Measurements from ENCODE around the gene TEX13D.
"Not testable (repeated sequence)": the region's sequence is repeated elsewhere in the genome, so short reads cannot be mapped to it uniquely, and the experiment has no call there.

The TEX13D gene

DNA sequence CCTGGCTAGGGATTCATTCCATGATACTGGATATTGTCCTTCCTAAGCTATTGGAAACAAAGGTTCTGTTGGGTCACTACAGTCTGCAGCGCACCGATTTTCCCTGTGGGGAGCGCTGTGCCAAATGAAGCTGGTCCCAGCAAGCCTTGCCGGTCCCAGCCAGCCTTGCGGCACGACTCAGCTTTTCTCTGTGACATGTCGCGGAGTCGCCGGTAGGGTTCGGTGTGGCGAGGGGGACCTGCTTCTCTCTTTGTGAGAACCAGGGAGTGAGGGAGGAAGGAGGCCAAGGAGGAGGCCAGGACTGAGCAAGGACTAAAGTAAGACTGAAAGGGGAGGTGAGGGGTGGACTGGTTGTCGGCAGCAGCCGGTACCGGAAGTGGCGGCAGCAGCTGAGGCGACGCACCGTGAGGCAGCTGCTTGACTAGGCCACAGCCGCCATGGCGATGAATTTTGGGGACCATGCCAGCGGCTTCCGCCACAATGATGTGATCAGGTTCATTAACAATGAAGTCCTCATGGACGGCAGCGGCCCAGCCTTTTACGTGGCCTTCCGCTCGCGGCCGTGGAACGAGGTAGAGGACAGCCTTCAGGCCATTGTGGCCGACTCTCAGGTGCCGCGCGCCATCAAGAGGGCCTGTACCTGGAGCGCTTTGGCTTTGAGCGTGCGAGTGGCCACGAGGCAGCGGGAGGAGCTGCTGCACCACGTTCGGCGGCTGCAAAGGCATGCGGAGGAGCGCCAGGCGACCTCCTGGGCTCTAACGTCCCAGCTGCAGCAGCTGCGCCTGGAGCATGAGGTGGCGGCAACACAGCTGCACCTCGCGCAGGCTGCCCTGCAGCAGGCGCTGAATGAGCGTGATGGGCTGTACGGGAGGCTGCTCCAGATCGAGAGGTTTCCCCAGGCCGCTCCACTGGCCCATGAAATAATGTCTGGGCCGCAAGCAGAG, at the start of gene TEX13D:
TSS of gene TEX13D (plus strand) at position 180 of the 944 bp plus-strand sequence. CDS start at position 438, 258 bp downstream.
- DNase-seq (ENCODE audit: low read depth in 2 of 2): no peak

DNA sequence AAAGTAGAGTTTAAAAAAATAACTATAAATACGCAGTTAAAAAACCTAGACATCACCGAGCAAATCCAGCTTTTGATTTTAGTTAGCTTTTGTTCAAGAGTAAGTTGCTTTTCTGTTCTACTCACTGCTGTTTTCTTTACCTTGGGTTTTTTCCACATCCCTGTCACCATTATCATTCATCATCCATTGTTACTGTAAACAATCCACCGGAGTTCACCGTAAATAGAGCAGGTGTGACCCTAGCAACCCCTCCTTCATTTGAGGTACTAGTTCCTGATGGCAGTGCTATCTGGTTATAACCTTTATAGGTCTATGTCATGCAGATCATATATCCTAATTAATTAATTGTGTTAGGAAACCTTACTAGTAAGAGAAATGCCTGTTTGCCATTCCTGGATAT, 43.0 kb upstream of the TEX13D start:
- DNase-seq (ENCODE audit: low read depth in 2 of 2): no peak

DNA sequence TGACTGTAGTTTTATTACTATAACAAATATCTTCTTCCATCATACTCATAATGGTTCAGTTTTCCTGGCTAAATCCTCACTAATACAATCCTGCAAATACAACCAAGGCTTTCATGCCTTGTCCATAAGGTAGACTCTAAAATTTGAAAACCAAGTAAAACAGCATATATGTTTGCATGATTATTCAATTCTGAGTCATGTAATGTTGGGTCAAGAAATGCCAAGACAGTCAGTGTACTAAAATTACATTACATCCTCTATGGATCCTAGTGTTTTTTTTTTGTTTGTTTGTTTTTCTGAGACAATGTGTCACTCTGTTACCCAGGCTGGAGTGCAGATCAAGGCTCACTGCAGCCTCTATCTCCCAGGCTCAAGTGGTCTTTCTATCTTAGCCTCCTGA, 38.6 kb upstream of the TEX13D start:
- DNase-seq (ENCODE audit: low read depth in 2 of 2): no peak

DNA sequence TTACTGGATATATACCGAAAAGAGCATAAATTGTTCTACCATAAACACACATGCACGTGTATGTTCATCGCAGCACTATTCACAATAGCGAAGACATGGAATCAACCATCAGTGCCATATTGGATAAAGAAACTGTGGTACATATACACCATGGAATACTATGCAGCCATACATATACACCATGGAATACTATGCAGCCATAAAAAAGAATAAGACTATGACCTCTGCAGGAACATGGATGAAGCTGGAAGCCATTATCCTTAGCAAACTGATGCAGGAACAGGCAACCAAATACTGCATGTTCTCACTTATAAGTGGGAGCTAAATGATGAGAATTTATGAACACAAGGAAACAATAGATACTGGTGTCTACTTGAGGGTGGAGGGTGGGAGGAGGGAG, 33.1 kb upstream of the TEX13D start:
- not testable (repeated sequence) for DNase-seq (ENCODE audit: low read depth in 2 of 2)

DNA sequence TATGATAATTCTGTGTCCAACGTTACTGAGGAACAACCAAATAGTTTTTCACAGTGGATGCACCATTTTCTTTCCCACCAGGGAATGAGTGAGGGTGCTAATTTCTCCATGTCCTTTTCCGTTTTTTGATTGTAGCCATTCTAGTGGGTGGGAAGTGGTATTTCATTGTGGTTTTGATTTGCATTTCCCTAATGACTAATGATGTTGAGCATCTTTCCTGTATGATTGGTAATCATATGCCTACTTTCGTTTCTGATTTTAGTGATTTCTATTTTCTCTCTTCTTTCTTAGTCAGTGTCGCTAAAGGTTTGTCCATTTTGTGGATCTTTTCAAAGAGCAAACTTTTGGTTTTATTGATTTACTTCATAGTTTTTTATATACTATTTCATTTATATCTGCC, 32.1 kb upstream of the TEX13D start:
- no peak for DNase-seq (ENCODE audit: low read depth in 2 of 2)

DNA sequence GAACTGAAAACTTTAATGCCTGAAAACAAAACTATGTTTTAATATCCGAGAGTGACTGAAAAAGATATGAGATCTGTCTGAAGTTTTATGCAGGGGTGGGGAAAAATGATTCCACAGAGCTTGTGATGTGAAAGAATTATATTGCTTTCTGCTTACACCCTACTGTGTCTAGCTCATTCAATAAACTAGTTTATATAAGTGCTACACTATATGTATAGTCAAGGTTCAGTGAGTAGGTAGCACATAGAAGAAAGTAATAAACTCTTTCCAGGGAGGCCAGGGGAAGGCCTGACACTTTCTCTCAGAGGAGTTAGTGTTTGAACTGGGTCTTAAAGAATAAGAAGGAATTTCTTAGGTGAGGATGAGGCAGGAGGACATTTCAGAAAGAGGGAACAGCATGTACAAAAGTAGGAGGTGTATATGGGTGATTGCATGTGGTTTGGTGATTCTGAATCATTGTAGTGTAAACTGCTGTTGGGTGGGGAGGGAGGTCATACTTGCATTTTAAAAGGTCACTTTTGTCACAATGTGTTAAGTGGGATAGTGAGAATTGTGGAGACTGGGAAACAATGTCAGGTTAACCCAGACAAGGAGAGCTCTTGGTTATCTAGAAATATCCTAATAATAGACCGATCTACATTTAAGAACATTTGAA, 25.1 kb upstream of the TEX13D start:
- no peak for DNase-seq (ENCODE audit: low read depth in 2 of 2)

DNA sequence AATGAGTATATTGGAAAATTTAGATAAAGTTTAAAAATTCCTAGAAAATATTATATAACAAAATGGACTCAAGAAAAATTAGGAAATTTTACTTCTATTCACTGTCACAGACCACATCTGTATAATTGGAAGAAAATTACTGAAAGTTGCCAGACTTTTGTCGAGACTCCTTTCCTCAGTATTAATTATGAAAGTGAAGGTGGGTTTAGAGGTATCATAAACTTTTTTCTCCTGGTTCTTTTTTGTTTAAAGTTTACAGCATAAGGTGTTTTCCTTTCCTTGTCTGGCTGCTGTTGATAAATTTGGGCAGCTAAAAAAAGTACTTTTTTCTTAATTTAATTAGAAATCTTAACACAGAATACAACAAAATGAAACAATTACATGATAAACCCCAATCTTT, 6.7 kb upstream of the TEX13D start:
- no peak for DNase-seq (ENCODE audit: low read depth in 2 of 2)

DNA sequence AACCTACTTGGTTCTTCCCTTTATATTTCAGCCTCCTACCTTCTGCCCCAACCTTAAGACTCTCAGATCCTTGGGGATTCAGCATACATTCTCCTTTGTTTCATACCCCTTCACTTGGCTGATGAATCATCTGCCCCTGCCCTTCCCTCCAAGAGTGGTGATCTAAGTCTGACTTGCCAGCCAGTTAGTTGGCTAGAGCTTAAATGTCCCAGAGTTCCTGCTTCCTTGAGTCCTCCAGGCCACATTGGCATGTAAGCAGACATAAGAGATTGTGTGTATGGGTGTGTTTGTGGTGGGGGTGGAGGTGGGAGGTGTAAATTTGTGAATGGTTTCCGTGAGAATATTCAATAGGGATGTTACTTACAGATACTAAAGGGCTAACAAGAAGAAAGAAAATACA, 3.7 kb upstream of the TEX13D start:
- DNase-seq (ENCODE audit: low read depth in 2 of 2): no peak

DNA sequence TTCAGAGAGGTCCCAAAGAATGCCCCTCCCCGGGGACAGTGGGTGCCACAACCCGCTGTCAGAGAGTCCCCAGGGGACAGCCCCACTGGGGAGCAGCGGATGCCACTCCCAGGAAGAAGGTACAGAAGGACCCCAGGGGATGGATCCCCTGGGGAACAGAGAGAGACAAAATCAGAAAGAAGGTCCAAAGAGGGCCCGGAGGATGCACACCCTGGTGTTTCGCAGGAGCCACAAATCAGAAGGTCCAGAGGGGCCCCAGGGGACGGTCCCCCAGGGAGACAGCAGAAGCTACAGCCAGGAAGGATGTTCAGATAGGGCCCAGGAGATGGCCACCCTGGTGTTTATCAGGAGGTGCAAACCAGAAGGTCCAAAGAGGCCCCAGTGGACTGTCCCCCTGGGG, 1.4 kb downstream of the TEX13D start:
- DNase-seq (ENCODE audit: low read depth in 2 of 2): no peak

DNA sequence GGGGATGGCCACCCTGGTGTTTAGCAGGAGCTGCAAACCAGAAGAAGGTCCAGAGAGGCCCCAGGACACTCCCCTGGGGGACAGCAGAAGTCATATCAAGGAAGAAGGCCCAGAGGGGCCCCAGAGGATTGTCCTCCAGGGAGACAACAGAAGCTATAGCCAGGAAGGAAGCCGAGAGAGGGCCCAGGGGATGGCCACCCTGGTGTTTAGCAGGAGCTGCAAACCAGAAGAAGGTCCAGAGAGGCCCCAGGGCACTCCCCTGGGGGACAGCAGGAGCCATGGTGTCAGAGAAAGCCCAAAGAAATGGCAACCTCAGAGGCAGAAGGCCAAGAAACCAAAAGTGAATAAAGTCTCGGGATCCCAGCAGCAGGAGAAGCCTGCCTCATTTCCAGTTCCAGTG, 2.1 kb downstream of the TEX13D start:
- not testable (repeated sequence) for DNase-seq (ENCODE audit: low read depth in 2 of 2)

DNA sequence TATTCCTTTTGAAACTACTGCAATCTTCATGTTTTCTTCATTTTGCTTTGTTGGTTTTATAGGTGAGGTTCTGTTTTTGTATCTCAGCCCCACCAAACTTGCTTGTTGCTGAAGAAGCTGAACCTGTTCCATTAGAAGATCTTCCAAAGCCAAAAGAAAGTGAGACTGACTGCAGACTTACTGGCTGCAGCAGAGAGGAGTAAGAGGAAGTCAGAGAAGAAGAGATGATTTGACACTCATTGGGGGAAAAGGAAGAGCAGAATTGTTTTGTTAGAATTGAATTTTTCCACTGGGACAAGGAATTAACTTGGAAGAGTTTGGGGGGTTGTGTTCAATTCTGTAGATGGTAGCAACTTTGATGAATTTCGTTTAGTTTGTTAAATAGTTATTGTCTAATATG, 3.1 kb downstream of the TEX13D start:
- no peak for DNase-seq (ENCODE audit: low read depth in 2 of 2)

DNA sequence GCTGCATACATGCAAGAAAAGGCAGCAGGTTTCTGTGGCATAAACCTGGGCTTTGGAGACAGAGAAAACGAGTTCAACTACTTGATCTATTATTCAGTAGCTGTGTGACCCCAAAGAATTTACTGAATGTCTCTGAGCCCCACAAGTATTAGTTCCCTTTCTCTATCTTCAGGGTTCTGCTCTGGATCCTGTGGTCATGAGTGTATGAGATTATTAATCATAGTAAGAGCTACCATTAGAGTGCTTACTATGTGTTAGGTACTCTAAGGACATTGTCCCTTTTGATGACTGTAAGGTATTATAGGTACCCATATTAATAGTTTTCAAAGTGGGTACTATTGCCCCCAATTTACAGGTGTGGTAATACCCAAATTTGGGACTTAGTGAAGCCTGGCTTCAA, 5.5 kb downstream of the TEX13D start:
- no peak for DNase-seq (ENCODE audit: low read depth in 2 of 2)

DNA sequence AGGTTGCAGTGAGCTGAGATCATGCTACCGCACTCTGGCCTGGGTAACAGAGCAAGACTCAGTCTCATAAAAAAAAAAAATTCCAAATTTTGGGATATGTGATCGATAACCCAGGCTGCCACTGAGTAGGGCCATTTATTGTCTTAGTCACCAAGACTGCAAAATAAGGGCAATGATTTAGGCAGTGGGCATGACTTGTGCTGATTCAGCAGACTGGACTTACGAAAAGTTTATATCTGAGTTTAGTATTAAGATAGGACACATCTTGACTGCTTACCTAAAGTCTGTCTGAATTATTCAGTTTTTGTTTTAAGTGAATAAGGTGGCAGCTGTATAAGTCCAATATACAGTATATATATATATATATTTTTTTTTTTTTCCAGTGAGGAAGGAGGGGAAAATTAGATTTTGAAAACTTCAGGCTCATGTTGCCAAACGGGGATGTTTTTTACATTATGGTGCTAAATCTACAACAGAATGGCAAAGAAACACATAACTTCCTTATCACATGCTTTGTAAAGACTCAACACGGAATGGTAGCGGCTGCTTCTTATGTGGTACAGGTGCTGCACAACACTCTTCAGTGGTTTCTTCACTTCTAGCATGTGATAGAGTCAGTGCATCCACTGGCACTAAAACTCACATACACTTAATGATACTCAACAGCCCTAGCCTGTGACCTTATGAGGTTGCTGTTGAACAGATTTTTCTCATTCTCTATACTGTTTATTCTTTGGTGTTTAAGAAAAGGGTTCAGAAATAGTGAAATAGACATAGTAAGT, 6.5 kb downstream of the TEX13D start:
- DNase-seq (ENCODE audit: low read depth in 2 of 2): no peak

DNA sequence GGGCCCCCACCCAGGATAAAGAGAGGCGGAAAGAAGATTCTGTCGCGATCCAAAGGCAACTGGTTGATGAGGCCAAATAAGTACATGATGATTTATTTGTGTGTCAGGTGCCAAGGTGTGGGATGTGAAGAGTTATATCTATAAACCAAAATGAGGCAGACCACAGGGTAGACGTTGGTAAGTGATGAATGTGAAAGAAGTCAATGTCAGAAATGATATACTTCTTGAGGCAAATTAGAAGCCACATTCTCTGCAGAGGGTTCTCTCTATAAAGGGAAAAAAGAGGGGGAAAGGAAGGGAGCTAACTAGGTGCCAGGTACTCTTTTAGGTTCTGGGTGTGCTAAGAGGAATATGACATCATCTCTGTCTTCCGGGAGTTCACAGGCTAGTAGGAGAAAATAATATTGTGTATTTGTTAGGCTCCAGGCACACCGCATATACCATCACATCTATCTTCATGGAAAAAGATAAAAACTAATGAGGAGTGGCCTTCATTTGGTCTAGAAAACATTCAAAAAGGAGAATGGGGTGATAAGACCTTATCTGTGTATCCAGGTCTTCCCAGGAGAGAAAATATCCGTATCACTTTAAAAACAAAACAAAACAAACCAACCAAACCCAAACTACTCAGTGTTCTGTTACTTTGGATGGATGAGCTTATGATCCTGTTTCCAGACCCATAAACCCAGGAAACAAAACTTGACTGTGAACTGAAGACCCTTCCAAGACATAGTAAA, 9.1 kb downstream of the TEX13D start:
- no peak for DNase-seq (ENCODE audit: low read depth in 2 of 2)

DNA sequence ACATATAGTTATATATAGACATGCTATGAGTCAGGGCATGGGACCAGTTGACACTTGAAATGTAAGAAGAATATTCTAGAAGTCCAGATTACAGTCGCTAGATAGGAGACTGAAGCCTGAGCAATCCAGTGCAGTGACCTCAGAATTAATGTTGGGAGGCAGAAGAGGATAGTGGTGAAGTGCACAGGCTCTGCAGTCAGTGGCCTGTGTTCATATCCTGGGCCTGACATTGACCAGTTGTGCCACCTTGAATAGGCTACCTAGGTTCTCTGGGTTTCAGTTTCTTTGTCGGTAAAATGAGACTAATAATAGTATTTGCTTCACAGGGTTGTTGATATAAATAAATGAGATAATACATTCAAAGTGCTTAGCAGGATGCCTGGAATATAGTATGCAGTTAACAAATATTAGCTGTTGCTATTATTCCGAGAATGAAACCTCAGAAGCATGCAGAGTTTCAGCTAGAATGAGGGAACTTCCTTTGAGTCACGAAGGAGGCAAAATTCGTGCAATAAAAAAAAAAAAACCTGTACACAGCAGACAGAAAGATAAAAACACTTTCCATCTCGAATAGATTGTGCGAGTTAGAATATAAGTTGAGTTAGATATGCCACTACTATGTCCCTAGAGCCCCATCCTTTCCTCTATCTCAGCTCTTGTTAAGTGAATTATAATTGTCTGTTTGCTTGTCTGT, 9.9 kb downstream of the TEX13D start:
- no peak for DNase-seq (ENCODE audit: low read depth in 2 of 2)

DNA sequence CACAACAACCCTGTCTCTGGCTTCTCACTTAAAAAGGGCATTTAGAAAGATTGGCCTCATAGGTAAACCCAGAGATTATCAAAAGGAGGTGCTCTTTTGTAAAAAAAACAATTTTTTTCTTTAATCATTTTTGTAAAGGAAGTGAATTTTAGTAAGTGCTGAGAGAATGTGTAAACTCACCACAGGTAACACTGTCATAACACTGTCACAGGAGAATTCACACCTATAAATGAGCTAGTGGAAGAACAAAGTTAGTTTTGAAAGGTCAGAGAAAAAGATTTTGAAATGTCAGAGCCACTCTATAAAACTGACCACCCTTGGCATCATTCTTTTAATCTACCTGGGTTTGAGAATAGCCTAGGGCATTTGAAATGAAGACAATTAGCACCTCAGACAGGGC, 10.6 kb downstream of the TEX13D start:
- DNase-seq (ENCODE audit: low read depth in 2 of 2): no peak

DNA sequence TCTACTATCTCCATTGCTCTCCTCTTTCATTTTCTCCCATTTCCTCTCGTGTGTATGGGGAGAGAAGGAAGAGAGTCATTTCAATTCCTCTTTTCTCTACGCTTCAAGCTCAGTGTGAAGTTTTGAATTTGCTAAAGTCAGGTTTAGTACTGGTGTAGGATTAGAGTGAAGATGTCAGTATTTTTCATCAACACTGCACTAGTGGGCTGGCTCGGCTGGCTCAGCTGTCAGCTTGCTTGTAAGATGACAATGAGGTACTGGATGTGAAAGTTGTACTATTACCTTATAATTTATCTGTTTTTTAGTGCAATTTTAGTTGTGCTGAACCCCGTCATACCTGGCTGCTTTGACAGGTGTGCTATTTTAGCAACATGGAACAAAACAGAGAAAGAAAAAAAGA, 11.8 kb downstream of the TEX13D start:
- no peak for DNase-seq (ENCODE audit: low read depth in 2 of 2)

DNA sequence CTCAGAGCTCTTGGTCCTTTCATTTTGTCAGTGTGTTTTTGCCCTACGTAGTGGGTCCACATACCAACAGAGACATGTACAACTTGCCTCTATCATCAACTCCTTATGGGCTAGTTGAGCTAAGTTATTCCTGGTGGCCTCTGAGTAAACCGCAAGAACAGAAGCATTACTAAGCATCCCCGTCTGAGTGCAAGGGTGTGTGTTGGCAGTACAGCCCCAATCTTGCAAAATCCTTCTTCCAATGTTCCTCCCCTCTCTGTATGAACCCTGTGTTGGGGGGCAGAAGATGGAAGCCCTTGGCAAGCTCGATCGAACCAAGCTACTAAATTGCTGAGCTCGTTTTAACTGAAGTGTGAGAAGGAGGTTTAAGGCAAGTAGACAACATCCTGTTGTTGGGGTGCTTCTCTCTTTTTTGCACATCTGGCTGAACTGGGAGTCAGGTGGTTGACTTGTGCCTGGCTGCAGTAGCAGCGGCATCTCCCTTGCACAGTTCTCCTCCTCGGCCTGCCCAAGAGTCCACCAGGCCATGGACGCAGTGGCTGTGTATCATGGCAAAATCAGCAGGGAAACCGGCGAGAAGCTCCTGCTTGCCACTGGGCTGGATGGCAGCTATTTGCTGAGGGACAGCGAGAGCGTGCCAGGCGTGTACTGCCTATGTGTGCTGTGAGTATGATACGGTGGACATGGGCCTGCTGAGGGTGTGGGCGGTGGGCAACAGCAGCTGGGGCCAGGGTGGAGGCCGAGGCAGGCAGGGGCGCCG, 13.8 kb downstream of the TEX13D start, which contains the start of gene SH2D1A:
TSS of gene SH2D1A (plus strand) at position 447 of the 760 bp plus-strand sequence. CDS start at position 527, 80 bp downstream.
- DNase-seq (ENCODE audit: low read depth in 2 of 2): no peak

DNA sequence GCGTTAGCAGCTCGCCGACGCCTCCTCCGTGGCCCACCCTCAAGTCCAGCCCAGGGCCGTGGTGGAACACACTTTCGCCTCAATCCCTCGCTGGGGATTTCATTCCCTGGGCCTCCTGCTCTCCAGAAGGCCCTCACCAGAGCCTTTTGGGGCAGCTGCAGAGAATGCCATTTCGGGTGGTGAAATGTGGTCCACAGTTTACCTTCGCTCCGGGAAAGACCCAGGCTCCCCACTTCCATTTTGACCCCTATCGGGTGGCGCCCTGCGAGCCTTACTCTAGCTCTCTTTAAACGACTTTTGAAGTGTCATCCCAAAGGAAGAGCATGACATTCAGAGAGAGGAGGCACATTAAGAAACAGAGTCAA, 14.4 kb downstream of the TEX13D start:
- DNase-seq (ENCODE audit: low read depth in 2 of 2): no peak

DNA sequence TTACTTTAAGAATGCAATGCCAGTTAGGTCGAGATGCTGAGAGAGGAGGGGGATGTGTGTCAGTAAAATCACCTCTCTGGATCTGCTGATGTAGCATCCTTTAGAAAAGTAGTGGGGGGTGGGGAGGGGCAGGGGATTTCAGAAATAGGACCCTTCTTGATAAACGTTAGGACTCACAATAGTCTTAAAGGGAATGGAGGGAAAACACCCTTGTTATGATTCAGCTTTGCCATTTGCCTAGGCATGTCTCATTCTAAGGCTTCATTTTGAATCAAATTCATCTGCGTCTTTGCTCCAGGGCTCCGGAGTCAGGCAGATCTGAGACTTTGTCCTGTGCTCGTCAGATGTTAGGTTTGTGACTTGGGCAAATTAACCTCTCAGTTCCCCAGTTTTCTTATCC, 14.8 kb downstream of the TEX13D start:
- peak in 1 of 2 experiments; percentile 18 for DNase-seq (ENCODE audit: low read depth in 2 of 2)

All from stimulated activated CD4-positive, alpha-beta T cell treated with anti-CD3 and anti-CD28 coated beads, Interleukin-12 subunit alpha, Interleukin-12 subunit beta, amount 100 ng/mL, for 24 hours (primary cell).